NCI-H146 treated with DMSO at 0.1 percent for 48 hours (cell line): ENCODE results near the gene CCSER1.
"Not testable (repeated sequence)": the region's sequence is repeated elsewhere in the genome, so short reads cannot be mapped to it uniquely, and the experiment has no call there.

ENCODE experiments used
- DNase-seq: peaks from one replicate; lab custom pipeline; 2025; ENCODE audit not compliant: unreplicated experiment; lab: John Stamatoyannopoulos, UW

The CCSER1 gene

DNA sequence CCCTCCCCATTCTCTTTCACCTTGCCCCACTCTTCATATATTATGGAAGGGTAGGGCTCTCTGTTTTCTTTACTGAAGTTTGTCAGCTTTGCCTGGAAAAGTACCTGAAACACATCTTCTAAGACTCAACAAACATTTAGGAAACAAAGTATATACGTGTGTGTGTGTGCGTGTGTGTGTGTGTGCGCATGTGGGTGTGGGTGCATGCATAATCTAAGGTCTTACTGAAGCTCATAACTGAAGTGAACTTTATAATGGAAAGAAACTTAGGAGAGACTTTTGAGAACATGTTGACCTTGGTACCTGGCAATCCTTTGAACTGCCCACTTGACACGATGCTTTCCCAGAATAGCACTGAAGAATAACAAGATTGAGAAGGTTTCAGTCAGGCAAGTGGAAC, 1190.2 kb downstream of the CCSER1 start:
- DNase-seq: no peak

DNA sequence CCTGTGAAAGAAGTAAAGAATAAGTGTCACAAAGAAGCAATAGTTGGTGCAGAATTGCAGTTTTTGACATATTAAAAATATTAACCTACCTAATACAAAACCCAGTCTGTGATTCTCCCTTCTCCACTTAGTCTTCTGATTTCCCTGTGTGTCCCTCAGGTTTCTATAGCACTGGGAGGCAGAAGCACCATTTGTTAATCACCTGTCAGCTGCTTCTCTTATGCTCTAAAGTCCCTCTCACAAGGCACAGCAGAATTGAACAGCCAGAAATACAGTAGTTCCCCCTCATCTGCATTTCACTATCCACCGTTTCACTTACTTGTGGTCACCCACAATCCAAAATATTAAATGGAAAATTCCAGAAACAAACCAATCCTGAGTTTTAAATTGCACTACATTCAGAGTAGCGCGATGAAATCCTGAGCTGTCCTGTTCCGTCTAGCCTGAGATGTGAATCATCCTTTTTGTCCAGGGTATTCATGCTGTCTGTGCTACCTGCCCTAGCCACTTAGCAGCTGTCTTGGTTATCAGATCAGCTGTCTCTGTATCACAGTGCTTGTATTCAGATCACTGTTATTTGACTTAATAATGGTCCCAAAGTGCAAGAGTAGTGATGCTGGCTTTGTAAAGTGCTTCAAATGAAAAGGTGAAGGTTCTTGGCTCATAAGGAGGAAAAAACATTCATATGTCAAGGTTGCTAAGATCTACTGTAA, 1192.5 kb downstream of the CCSER1 start:
- DNase-seq: no peak

DNA sequence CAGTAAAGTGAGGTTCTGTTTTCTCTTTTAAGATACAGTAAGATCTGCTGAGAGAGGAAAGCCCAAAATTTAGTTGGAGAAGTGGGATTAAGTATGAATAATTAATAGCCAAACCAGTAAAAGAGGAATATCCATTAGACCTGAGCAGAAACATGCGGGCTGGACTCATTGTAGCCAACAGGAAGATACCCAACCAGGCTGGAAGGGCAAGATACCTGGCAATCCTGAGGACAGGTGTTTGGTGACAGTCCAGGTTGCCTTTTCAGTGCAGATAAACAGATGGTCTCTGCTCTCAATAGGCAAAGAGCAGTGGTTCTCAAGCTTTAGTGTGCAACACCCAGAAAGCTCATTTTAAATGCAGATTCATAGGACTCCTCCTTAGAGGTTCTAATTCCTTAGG, 1195.8 kb downstream of the CCSER1 start:
- no peak for DNase-seq

DNA sequence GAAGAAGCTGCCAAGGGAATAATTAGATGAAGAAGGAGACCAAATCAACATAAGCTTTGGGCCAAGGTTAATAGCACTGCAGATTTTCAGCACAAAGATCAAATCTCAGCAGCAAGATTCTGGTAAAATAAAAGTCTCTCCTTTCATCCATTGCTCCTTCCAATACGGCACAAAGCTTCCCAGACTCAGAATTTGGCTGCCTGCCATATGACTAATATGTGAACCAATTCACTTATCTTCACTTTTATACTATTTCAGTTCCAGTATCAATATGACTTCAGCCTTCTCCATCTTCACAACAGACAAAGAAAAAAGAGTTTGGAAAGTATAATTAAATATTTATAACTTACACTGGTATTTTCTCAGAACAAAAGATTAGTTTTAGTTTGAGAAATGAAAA, 1198.3 kb downstream of the CCSER1 start:
- DNase-seq: no peak

DNA sequence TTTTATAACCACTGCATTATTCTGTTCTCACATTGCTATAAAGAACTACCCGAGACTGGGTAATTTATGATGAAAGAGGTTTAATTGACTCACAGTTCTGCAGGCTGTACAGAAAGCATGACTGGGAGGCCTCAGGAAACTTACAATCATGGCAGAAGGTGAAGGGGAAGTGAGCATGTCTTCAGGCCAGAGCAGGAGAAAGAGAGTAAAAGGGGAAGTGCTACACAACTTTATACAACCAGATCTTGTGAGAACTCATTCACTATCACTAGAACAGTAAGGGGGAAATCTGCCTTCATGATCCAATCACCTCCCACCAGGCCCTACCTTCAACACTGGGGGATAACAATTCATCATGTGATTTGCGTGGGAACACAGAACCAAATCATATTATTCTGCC, 1199.0 kb downstream of the CCSER1 start:
- DNase-seq: not testable (repeated sequence)

DNA sequence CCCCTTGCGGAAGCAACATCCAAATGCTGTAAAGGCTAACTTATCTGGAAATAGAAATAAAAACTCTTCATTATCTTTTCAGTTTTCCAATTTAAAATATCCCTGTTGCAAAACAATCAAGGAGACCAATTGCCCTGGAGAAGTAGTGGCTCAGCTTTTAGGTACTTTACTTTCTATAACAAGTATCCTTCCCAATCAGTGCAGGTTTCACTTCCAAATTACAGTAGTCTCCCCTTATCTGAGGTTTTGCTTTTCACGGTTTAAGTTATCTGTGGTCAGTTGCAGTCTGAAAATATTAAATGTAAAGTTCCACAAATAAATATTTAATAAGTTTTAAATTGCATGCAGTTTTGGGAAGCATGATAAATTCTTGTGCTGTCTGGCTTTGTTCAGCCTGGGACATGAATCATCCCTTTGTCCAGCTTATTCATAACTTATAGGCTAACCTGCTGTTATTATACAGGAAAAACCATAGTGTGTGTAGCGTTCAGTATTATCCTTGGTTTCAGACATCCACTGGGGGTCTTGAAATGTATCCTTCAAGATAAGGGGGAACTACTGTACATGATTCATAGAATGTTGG, 1203.5 kb downstream of the CCSER1 start:
- no peak for DNase-seq

DNA sequence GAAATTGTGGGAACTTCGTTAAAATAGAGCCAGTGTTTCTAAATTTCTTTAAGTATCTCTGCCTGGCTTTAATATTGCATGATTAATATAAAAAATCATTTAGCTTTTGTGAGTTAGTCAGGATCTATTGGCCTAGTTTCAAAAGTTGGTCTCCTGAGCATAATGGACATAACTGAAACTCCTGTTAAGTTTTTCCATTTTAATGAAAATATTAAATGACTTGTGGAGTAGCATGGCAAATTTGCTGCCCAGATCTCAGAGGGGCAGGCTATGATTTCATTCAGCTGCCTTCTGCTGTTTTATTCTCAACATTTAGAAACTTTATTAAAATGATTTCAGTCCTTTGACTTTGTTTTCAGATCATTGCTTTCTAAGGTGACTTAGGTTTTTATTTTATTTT, 1213.6 kb downstream of the CCSER1 start:
- DNase-seq: no peak

DNA sequence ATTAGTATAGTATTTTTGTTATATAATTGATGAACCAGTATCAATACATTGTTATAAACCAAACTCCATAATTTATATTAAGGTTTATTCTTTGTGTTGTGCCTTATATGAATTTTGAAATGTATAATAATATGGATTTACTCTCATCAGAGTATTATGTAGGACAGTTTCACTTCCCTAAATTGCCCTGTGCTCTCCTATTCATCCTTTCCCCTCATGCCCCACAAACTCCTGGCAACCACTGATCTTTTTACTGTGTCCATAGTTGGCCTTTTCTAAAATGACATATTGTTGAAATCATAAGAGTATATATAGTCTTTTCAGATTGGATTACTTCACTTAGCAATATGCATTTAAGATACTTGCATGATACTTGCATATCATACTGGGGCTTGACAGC, 1218.4 kb downstream of the CCSER1 start:
- no peak for DNase-seq

DNA sequence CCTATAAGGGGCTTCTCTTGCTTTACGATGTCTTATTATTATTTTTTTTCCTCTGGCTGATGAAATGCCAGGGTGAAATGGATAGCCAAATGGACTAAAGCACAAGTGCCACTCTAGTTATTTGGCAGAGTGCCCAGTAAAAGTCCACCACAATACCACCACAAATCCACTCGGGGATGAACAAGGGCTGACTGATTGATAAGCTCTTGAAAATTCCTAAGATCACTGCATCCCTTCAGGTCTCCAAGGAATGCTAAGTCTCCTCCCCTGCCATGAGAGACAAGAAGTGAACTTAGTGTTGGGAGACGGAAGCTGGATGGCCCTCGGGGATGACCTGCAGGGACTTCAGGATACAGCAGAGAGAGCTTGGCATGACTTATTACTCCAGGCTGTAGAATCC, 1229.3 kb downstream of the CCSER1 start:
- not testable (repeated sequence) for DNase-seq

DNA sequence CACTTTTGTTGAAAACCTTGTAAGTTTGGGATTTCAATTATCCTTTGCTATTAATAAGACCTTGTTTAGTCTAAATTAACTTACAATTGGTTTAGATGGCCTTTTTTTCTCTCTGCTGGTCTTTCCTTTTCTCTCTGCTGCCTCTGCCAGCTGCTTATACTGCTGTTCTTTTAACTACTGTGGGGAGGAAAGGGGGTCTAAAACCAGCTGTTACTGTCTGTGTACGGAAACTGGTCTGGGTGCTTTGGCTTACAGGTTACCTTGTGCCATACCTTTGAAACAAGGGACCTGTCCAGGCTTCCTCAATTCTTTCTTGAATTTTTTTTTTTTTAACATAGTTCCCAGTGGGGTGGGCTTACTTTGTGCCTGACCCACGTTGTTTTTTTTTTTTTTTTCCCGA, 1230.8 kb downstream of the CCSER1 start:
- DNase-seq: not testable (repeated sequence)

DNA sequence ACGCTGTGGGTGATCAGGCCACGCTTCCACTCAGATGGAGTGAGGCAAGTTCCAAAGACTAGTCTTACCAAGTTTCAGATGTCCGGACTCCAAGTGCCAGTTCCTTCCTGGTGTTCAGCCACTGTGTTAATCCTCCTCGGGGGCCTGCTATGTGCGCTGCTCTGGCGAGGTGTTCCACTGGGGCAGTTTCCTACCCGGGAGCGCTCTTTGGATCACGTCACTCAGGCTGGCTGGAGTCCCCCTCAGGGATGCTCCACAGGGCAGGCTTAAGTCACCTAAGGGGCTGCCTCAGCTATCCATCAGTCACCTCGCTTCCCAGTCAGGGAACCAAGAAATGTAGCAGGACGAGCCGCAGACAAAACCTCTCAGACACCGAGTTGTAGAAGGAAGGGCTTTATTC, 1231.4 kb downstream of the CCSER1 start:
- DNase-seq: not testable (repeated sequence)

DNA sequence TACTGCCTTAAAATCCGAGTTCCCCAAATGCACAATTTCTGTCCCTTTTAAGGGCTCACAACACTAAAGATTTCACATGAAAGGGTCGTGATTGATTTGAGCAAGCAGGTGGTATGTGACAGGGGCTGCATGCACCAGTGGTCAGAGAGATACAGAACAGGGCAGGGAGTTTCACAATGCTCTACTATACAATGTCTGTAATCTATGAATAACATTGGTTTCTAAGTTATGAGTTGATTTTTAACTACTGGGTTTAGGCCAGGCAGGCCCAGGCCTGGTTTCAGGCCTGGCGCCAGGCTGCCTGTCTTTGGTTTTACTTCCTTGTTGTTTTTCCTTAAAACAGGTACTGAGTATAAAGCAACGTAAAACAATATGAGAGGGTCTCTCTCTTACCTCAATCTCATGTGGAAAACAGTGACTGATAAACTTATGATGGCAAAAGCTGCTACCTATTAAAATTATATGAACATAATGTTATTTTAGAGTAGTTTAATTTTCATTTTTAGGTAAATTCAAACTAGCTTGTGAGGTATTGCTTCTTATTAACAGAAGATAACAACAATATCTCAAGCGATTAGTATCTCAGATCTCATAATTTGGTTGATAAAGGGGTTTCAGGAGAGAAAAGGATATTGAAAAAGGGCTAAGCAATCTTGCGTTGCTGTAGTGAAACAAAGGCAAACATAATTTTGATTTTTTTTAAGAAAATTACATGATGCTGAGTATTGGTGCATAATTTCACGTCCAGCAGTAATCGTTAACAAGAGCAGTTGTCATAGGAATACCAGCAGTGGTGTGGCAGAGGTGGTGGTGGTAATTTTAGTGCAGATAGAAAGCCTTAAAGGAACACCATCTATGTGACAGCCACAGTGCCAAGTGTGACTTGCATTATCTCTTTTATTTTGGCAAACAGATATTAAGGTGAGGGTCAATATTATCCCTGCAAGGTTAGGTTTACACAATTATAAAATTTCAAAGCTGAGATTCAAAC, 1232.1 kb downstream of the CCSER1 start:
- no peak for DNase-seq

DNA sequence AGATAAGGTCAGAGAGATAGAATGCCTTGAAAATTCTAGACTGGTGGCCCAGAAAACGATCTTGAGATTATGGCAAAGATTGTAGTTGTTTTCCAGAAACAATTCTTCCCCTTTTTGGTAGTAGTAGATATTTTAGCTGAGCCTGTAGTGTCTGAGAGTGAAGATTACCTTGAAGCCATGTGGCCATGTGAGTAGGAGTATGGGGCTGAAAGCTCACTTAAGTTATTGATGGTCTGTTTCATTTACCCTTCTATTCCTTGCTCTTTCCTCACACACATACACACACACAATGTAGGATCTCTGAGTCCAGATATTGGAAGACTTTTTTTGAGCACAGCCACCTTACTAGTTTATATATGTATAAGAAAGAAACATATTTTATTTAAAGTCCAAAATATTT, 1234.9 kb downstream of the CCSER1 start:
- no peak for DNase-seq

DNA sequence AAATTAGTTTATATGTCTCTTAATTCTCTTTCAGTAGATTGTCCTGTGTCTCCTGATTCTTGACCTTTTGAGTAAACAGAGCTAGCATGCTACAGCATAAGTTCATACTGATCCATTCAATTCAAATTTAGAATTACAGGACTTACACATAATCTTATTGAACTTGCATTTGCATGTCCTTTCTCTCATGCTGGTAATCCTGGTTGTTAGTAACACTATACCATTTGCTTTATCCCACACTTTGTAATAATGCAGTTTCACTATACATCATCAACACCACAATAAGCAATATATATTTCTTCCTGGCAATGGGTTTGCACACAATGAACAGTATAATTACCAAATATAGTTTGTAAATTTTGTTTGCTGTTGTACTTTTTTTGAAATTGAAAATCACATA, 1239.4 kb downstream of the CCSER1 start:
- DNase-seq: no peak

DNA sequence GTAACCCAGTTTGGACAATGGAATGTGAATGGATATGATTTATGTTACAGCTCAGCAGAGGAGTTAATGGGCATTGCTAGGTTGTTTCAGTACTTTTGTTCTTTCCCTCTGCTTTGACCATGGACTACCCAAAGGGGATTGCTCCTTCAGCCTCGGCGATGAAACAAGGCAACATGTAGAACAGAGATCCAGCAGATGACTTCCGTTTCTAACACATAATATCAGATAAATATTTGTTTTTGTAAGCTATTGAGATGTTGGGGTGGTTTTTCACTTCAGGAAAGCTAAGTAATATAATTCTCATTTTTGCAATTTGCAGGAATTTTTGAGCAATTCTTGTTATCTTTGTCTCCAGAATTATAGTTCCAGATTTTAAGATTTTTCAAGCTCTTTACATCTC, 1241.9 kb downstream of the CCSER1 start:
- no peak for DNase-seq

DNA sequence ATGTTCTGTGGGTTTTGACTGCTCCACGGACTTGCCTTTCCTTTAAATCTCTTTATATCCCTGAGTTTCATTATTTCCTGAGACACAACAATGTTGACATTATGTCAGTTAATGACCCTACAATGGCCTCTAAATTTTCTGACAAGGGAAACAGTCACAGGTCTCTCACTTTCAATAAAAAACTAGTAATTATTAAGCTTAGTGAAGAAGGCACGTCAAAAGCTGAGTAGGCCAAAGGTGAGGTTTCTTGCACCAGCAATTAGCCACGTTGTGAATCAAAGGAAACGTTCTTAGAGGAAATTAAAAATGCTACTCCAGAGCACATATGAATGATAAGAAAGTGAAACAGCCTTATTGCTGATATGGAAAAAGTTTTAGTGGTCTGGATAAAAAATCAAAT, 1246.4 kb downstream of the CCSER1 start:
- DNase-seq: no peak

DNA sequence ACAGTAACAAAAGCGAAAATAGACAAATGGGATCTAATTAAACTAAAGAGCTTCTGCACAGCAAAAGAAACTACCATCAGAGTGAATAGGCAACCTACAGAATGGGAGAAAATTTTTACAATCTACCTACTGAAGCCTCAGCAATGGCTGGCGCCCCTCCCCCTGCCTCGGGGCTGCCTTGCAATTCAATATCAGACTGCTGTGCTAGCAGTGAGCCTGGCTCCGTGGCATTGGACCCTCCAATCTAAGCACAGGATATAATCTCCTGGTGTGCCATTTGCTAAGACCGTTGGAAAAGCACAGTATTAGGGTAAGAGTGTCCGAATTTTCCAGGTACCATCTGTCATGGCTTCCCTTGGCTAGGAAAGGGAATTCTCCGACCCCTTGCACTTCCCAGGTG, 1278.2 kb downstream of the CCSER1 start:
- DNase-seq: not testable (repeated sequence)

DNA sequence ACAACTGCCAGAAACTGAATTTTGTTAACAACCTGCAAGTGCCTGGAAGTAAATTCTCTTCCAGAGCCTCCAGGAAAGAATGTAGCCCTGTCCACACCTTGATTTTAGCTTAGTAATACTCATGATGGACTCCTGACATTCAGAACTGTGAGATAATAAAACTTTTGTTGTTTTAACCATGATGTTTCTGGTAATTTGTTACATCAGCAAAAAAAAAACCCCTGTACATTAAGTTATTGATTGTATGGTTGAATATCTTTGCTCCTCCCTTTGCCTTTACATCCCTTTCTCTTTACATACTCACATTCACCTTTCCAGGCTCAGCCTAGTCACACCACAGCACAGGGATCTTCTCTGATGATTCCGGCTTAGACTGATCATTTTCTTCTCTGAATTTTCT, 1294.8 kb downstream of the CCSER1 start:
- DNase-seq: no peak

DNA sequence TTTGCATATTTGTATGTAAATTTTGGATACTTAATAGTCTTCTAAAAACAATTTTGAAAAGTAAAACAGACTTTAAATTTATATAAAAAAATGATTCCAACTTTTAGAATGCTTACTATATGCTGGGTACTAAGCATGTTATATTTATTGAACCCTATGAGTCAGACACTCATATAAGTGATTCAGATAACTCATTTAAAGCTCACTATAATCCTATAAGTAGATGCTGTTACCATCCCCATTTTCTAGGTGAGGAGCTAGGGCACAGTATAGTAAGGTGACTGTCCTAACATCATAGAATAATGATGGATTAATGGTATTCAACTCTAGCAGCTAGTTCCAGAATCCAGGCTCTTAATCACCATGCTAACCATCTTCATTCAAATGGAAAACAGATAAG, 1299.5 kb downstream of the CCSER1 start:
- no peak for DNase-seq

DNA sequence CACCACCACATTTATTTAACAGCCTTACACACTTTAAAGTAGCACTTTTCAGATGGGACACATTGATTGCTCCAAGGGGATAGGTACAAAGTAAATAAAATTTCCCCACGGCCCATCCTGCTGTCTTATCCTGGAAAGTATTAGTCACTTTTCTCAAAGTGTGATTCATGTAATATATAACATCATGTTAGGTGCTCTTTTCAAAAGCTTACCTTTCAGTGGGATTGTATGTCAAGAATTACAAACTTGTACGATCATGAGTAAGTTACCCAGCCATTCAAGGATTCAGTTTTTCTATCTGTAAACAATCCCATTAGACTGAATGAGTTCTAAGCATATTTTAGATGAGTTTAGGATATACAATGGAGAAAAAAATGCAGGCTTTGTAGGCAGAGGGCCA, 1300.0 kb downstream of the CCSER1 start:
- DNase-seq: no peak

DNA sequence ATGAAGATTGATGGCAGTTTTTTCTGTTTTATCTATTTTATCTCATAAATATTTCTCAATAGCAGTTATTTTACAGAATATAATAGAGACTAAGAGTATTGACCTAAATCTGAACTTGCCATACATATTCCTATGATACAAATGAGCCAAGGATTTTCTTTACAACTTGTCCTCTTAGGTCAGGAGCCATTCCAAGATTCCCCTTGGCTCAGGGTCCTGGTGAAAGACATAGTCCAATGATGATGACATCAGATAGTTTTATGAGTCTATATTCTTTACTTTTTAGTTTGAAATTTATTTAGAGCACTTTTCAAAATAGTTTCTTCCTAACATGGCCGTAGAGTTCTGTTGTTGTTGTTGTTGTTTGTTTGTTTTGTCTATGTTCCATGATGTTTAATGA, 1307.4 kb downstream of the CCSER1 start:
- no peak for DNase-seq

DNA sequence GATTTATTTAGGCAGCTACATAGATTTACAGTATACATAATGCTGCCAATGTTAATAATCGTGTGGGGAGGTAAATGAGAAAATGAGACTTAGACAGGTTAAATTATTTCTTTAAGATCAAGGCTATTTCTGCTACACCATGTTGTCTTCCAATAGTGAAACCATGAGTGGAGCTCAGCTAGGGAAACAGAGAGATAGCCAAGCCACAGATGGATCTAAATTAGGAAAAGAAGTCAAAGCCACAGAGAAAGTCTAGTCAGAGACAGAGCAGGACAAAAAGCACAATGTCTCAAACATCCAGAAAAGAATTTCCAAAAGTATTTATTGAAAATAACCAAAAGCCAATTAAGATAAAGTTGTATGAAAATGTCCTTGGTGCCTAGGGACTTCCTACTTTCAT, 1309.4 kb downstream of the CCSER1 start:
- no peak for DNase-seq
